ENCODE data around the gene CHAT.

- TF ChIP-seq CTCF (IDR thresholded peaks at IDR 0.05; ENCODE audit: low read depth, low read length, poor library complexity, severe bottlenecking) (no peak), EZH2phosphoT487 (IDR thresholded peaks at IDR 0.05; ENCODE audit: borderline replicate concordance, low read length) (no peak)
These were observed 99.4 kb downstream of the CHAT start for GRCh38 chr10:49713266-49713665.
